Ovary (tissue), 3 donors: ENCODE measurements around the gene OGA.

Experiments used
- EP300 ChIP-seq: sonication (generic); formaldehyde crosslinking; IDR thresholded peaks from one replicate; pipeline ENCODE4 v1.6.1; 2017; ENCODE audit warnings: antibody characterized with exemption
- POLR2A ChIP-seq: fragments of 450-650 bp; IDR thresholded peaks from one replicate; pipeline ENCODE4 v1.6.1; 2017; ENCODE audit warnings: antibody characterized with exemption, mild to moderate bottlenecking, moderate library complexity
- TF ChIP-seq, protein P1 (sequence below), 3 donors: fragments of 450-650 bp in 2 of 3; fragments of 200-600 bp in 1 of 3; IDR thresholded peaks; one replicate each; pipeline versions ENCODE4 v1.5.1 to v1.8.0; 2016 to 2022; ENCODE audit warnings: antibody characterized with exemption in 3 of 3, mild to moderate bottlenecking in 1 of 3
- donor health status: DM: no; HTN: no; CAD: no.

- no peak for TF ChIP-seq POLR2A
- TF ChIP-seq, protein P1, sequence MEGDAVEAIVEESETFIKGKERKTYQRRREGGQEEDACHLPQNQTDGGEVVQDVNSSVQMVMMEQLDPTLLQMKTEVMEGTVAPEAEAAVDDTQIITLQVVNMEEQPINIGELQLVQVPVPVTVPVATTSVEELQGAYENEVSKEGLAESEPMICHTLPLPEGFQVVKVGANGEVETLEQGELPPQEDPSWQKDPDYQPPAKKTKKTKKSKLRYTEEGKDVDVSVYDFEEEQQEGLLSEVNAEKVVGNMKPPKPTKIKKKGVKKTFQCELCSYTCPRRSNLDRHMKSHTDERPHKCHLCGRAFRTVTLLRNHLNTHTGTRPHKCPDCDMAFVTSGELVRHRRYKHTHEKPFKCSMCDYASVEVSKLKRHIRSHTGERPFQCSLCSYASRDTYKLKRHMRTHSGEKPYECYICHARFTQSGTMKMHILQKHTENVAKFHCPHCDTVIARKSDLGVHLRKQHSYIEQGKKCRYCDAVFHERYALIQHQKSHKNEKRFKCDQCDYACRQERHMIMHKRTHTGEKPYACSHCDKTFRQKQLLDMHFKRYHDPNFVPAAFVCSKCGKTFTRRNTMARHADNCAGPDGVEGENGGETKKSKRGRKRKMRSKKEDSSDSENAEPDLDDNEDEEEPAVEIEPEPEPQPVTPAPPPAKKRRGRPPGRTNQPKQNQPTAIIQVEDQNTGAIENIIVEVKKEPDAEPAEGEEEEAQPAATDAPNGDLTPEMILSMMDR (IDR thresholded peaks at IDR 0.05), result no peak
- no peak for TF ChIP-seq EP300
Measured at GRCh38 chr10:101859530-101859929, 41.3 kb upstream of the OGA start.
